HG02610 (cell line): ENCODE measurements around the gene DIS3.
A peak's percentile ranks its signal among the peaks of the same experiment; 100 is the strongest.
"Not testable (repeated sequence)": the region's sequence is repeated elsewhere in the genome, so short reads cannot be mapped to it uniquely, and the experiment has no call there.

Experiments used
- ATAC-seq: cut with Tn5 transposase; IDR thresholded peaks from one replicate; pipeline ENCODE4 v1.9.1; 2021; ENCODE audit warnings: mild to moderate bottlenecking, moderate library complexity; ENCODE audit not compliant: unreplicated experiment

Gene DIS3

GRCh38 chr13:72745260-72745659 lies 36.4 kb downstream of the DIS3 start:
- peak; percentile 79 for ATAC-seq

GRCh38 chr13:72740015-72740414 lies 41.7 kb downstream of the DIS3 start:
- no peak for ATAC-seq

GRCh38 chr13:72737033-72737432 lies 44.7 kb downstream of the DIS3 start:
- no peak for ATAC-seq

- ATAC-seq, result no peak
These were observed 53.5 kb downstream of the DIS3 start for GRCh38 chr13:72728290-72728605.

GRCh38 chr13:72727417-72728289 lies 54.0 kb downstream of the DIS3 start, which contains the start of the genes BORA and MZT1:
TSS of gene BORA (plus strand) at chr13:72727923. CDS start at chr13:72728941, 1,018 bp downstream.
TSS of gene MZT1 (minus strand) at chr13:72727629. CDS start at chr13:72727602, 27 bp downstream.
- ATAC-seq, result peak; percentile 97

- peak; percentile 20 for ATAC-seq
These were observed 54.8 kb downstream of the DIS3 start for GRCh38 chr13:72726726-72727416.

- ATAC-seq, result not testable (repeated sequence)
These were observed 55.5 kb downstream of the DIS3 start for GRCh38 chr13:72726185-72726584.

GRCh38 chr13:72716776-72717175 lies 64.9 kb downstream of the DIS3 start:
- ATAC-seq, result no peak
